Endothelial cell of umbilical vein (primary cell): Measurements from ENCODE around the gene ITPR2.

Experiments used
- EZH2 ChIP-seq: IDR thresholded peaks from 2 replicates; pipeline ENCODE4 v1.6.1; 2012; ENCODE audit warnings: borderline replicate concordance, low read depth, mild to moderate bottlenecking, moderate library complexity, low read length, inconsistent platforms; ENCODE audit not compliant: severe bottlenecking
- FOS ChIP-seq: IDR thresholded peaks from 2 replicates; pipeline ENCODE4 v1.6.1; 2011; ENCODE audit warnings: mild to moderate bottlenecking, low read length, moderate library complexity, borderline replicate concordance; ENCODE audit not compliant: insufficient read depth
- GATA2 ChIP-seq: IDR thresholded peaks from 2 replicates; pipeline ENCODE4 v1.7.0; 2011; ENCODE audit warnings: low read depth, mild to moderate bottlenecking, moderate library complexity, mixed read lengths, low read length; ENCODE audit not compliant: insufficient read length, insufficient read depth
- JUN ChIP-seq: IDR thresholded peaks from 2 replicates; pipeline ENCODE4 v1.6.1; 2011; ENCODE audit warnings: borderline replicate concordance, low read depth; ENCODE audit not compliant: insufficient read length, insufficient read depth
- POLR2A ChIP-seq: IDR thresholded peaks from 2 replicates; pipeline ENCODE4 v1.6.1; 2012; ENCODE audit warnings: low read depth, mild to moderate bottlenecking, control low read depth, low read length
- POLR2AphosphoS5 ChIP-seq: IDR thresholded peaks from 2 replicates; pipeline ENCODE4 v1.6.1; 2012; ENCODE audit warnings: low read depth, mild to moderate bottlenecking, control low read depth, low read length, moderate library complexity; ENCODE audit not compliant: insufficient read depth
- TF ChIP-seq, protein P1 (sequence below), 2 donors: IDR thresholded peaks; 1 replicate in 1 of 2; 2 replicates in 1 of 2; pipeline ENCODE4 v1.5.1; 2011; ENCODE audit warnings: low read length in 2 of 2, mild to moderate bottlenecking in 2 of 2, moderate library complexity in 2 of 2, control low read depth in 1 of 2, inconsistent platforms in 1 of 2, low read depth in 1 of 2; ENCODE audit not compliant: insufficient read depth in 1 of 2; ENCODE audit errors: extremely low read depth in 1 of 2
- TF ChIP-seq, protein P2 (sequence below): IDR thresholded peaks from 2 replicates; pipeline ENCODE4 v1.6.1; 2011; ENCODE audit not compliant: insufficient read depth, insufficient read length

DNA sequence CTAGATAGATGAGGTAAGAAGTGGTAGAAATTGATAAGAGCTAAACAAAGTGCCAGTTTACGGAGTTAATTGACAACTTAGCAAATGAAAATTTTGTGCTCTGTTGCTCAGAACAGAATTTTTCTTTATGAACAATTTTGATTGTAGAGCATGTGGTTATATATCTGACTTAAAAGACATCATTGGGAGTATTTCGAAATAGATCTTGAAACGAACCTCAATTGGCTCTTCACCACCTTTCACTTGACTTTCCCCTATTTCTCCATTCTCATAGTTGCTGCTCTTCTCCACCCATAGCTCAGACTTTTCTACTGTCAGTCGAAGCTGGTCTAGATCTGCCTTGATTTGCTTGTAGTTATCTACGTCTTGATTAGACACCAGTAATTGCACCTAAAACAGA is 212.1 kb downstream of the ITPR2 start:
- TF ChIP-seq, protein P1, sequence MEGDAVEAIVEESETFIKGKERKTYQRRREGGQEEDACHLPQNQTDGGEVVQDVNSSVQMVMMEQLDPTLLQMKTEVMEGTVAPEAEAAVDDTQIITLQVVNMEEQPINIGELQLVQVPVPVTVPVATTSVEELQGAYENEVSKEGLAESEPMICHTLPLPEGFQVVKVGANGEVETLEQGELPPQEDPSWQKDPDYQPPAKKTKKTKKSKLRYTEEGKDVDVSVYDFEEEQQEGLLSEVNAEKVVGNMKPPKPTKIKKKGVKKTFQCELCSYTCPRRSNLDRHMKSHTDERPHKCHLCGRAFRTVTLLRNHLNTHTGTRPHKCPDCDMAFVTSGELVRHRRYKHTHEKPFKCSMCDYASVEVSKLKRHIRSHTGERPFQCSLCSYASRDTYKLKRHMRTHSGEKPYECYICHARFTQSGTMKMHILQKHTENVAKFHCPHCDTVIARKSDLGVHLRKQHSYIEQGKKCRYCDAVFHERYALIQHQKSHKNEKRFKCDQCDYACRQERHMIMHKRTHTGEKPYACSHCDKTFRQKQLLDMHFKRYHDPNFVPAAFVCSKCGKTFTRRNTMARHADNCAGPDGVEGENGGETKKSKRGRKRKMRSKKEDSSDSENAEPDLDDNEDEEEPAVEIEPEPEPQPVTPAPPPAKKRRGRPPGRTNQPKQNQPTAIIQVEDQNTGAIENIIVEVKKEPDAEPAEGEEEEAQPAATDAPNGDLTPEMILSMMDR (IDR thresholded peaks at IDR 0.05; ENCODE audit: extremely low read depth in 1 of 2, insufficient read depth in 1 of 2, low read depth in 1 of 2, low read length in 2 of 2): no peak
- TF ChIP-seq FOS (no peak), POLR2AphosphoS5 (no peak), POLR2A (no peak), EZH2 (no peak), GATA2 (no peak), JUN (no peak)
- TF ChIP-seq, protein P2, sequence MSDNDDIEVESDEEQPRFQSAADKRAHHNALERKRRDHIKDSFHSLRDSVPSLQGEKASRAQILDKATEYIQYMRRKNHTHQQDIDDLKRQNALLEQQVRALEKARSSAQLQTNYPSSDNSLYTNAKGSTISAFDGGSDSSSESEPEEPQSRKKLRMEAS: no peak
